ENCODE results near the gene USP47.

- TF ChIP-seq CTCF (IDR thresholded peaks at IDR 0.05 in 8 of 11, conservative IDR thresholded peaks at IDR 0.05 in 3 of 11) (no peak), POLR2A (IDR thresholded peaks at IDR 0.05) (no peak), POLR2AphosphoS5 (IDR thresholded peaks at IDR 0.05) (peak in 1 of 3 donors; percentile 24)
These were observed 166.3 kb downstream of the USP47 start, which contains the start of gene DKK3 for GRCh38 chr11:12007769-12008737.

Measured in spleen (tissue), 7 donors.